Neural progenitor cell (in vitro differentiated cells): ENCODE data around the gene HS6ST3.

Experiments used
- EZH2 ChIP-seq: fragments of 200-600 bp; sonication (generic); IDR thresholded peaks from 2 replicates; pipeline ENCODE4 v1.6.1; 2017; ENCODE audit warnings: antibody characterized with exemption, mild to moderate bottlenecking, moderate library complexity
- TF ChIP-seq, protein P1 (sequence below): fragments of 200-600 bp; sonication (generic); IDR thresholded peaks from 2 replicates; pipeline ENCODE4 v1.5.1; 2017; ENCODE audit warnings: antibody characterized with exemption, mild to moderate bottlenecking

DNA sequence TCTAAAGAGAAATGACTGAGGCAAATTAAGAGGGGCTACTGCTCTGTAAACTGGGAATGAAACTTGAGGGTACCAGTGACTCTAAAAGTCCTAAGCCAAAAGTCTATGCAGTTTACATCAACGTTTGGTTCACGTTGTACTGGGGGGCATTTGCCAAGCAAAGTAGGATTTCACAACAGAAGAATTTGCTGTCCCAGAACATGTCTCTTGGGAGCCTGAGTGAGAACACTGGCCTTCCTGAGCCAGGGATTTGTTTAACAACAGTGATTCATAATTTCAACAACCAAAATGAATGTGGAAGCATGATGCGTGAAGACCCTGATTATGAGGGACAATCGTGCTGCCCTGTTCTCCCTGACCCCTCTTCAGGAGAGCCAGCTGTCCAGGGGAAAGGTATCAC, 726.4 kb downstream of the HS6ST3 start:
- TF ChIP-seq, protein P1, sequence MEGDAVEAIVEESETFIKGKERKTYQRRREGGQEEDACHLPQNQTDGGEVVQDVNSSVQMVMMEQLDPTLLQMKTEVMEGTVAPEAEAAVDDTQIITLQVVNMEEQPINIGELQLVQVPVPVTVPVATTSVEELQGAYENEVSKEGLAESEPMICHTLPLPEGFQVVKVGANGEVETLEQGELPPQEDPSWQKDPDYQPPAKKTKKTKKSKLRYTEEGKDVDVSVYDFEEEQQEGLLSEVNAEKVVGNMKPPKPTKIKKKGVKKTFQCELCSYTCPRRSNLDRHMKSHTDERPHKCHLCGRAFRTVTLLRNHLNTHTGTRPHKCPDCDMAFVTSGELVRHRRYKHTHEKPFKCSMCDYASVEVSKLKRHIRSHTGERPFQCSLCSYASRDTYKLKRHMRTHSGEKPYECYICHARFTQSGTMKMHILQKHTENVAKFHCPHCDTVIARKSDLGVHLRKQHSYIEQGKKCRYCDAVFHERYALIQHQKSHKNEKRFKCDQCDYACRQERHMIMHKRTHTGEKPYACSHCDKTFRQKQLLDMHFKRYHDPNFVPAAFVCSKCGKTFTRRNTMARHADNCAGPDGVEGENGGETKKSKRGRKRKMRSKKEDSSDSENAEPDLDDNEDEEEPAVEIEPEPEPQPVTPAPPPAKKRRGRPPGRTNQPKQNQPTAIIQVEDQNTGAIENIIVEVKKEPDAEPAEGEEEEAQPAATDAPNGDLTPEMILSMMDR: no peak
- TF ChIP-seq EZH2: no peak
